HUES6 (cell line): ENCODE results near the gene RSPH1.

Experiments
- H3K27ac ChIP-seq: 2 replicates; pipeline ENCODE4 v1.7.0; 2013; ENCODE audit warnings: low read depth, mild to moderate bottlenecking, low read length, inconsistent platforms
- H3K27me3 ChIP-seq: 2 replicates; pipeline ENCODE4 v1.6.1; 2013; ENCODE audit warnings: low read length; ENCODE audit not compliant: control insufficient read depth, insufficient read depth
- H3K36me3 ChIP-seq: 2 replicates; pipeline ENCODE4 v1.6.1; 2013; ENCODE audit warnings: low read length; ENCODE audit not compliant: control insufficient read depth, insufficient read depth
- H3K4me1 ChIP-seq: 2 replicates; pipeline ENCODE4 v1.6.1; 2013; ENCODE audit warnings: low read length; ENCODE audit not compliant: control insufficient read depth, insufficient read depth
- H3K4me3 ChIP-seq: 2 replicates; pipeline ENCODE4 v1.5.1; 2013; ENCODE audit warnings: low read depth, low read length
- H3K9ac ChIP-seq: one replicate; pipeline ENCODE4 v1.6.1; 2013; ENCODE audit warnings: mild to moderate bottlenecking, low read length
- H3K9me3 ChIP-seq: 2 replicates; pipeline ENCODE4 v1.6.1; 2013; ENCODE audit warnings: low read depth, low read length; ENCODE audit not compliant: control insufficient read depth, insufficient read depth

The RSPH1 gene

GRCh38 chr21:42481169-42481568 is 14.9 kb downstream of the RSPH1 start:
- H3K36me3 ChIP-seq = no peaks in the 10 kb centered on the region
- H3K4me3 ChIP-seq = no peak overlapping the region
- H3K27ac ChIP-seq = no peak overlapping the region
- H3K9ac ChIP-seq = no peak overlapping the region
- H3K4me1 ChIP-seq = no peaks in the 10 kb centered on the region
- 0 out of 2 replicates have a peak, but pooled peaks cover under 1% of the 10 kb centered on the region for H3K27me3 ChIP-seq
- peaks cover 5% of the 10 kb centered on the region for H3K9me3 ChIP-seq

DNA sequence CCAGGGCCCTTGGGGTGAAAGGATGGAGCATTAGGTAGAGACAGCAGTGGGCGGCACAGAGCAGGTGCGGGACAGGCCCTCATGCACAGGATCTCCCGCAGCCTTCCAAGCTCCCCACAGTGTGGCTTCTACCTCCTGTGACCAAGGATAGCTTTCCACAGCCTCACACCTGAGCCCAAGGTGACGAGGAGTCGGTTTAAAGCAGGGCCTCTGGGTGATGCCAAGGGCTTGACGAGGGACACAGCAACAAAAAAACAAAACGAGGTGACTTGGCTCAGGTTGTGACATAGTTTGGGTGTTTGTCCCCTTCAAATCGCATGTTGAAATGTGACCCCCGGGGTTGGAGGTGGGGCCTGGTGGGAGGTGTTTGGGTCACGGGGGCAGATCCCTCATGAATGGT is 15.3 kb downstream of the RSPH1 start:
- no peak overlapping the region for H3K4me3 ChIP-seq
- H3K36me3 ChIP-seq = no peaks in the 10 kb centered on the region
- no peak overlapping the region for H3K27ac ChIP-seq
- no peaks in the 10 kb centered on the region for H3K27me3 ChIP-seq
- peaks cover 5% of the 10 kb centered on the region for H3K9me3 ChIP-seq
- H3K4me1 ChIP-seq = no peaks in the 10 kb centered on the region
- no peak overlapping the region for H3K9ac ChIP-seq

GRCh38 chr21:42479582-42479981 is 16.4 kb downstream of the RSPH1 start:
- Histone ChIP-seq H3K27me3 (no peaks in the 10 kb centered on the region), H3K27ac (no peak overlapping the region), H3K36me3 (no peaks in the 10 kb centered on the region), H3K9ac (no peak overlapping the region), H3K4me3 (no peak overlapping the region), H3K9me3 (peaks cover 5% of the 10 kb centered on the region), H3K4me1 (peaks cover 5% of the 10 kb centered on the region; the same call in 1 of the 2 replicates)

- no peaks in the 10 kb centered on the region for H3K27me3 ChIP-seq
- H3K27ac ChIP-seq = no peak overlapping the region
- no peaks in the 10 kb centered on the region for H3K36me3 ChIP-seq
- H3K4me3 ChIP-seq = no peak overlapping the region
- H3K4me1 ChIP-seq = peaks cover 16% of the 10 kb centered on the region
- H3K9me3 ChIP-seq = peaks cover 5% of the 10 kb centered on the region
- no peak overlapping the region for H3K9ac ChIP-seq
Observed at GRCh38 chr21:42478504-42478903, 17.5 kb downstream of the RSPH1 start.

DNA sequence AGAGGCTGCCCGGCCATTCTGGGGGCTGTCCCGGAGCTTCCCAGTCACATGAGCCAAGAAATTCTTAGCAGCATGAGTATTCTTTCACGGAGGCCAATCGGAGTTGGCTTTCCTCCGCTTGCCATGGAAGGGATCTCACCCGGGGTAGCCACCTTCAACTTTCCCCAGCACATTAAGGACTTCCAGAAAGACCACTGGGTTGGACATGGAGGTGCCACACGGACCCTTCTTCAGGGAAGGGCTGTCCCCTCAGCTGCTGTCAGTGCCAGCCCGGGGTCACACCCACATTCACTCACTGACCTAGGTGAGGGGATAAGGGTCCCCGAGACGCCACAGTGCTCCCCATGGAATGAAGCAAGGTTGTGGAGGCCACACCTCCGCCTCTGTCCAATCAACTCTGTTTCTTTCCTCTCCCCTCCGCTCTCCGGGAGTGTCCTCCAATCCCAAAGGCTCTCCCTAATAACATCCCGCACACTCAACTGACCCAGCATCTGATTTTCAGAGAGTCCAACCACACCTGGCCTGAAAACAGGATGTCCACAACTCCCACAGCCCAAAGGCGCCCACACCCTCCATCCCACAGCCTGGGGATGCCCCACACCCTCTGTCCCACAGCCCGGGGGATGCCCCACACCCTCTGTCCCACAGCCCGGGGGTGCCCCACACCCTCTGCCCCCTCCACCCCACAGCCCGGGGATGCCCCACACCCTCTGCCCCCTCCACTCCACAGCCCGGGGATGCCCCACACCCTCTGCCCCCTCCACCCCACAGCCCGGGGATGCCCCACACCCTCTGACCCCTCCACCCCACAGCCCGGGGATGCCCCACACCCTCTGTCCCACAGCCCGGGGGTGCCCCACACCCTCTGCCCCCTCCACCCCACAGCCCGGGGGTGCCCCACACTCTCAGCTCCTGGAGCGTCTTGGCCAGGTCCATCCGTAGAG is 19.4 kb downstream of the RSPH1 start:
- H3K9me3 ChIP-seq = peaks cover 5% of the 10 kb centered on the region
- peaks cover 16% of the 10 kb centered on the region for H3K4me1 ChIP-seq
- no peak overlapping the region for H3K4me3 ChIP-seq
- H3K27me3 ChIP-seq = no peaks in the 10 kb centered on the region
- no peak overlapping the region for H3K9ac ChIP-seq
- no peaks in the 10 kb centered on the region for H3K36me3 ChIP-seq
- no peak overlapping the region for H3K27ac ChIP-seq

GRCh38 chr21:42475526-42476387 is 20.3 kb downstream of the RSPH1 start:
- H3K4me1 ChIP-seq = peaks cover 16% of the 10 kb centered on the region
- H3K9me3 ChIP-seq = peaks cover 1% of the 10 kb centered on the region; the same call in 1 of the 2 replicates
- H3K9ac ChIP-seq = no peak overlapping the region
- H3K4me3 ChIP-seq = no peak overlapping the region
- no peaks in the 10 kb centered on the region for H3K27me3 ChIP-seq
- no peaks in the 10 kb centered on the region for H3K36me3 ChIP-seq
- H3K27ac ChIP-seq = no peak overlapping the region

DNA sequence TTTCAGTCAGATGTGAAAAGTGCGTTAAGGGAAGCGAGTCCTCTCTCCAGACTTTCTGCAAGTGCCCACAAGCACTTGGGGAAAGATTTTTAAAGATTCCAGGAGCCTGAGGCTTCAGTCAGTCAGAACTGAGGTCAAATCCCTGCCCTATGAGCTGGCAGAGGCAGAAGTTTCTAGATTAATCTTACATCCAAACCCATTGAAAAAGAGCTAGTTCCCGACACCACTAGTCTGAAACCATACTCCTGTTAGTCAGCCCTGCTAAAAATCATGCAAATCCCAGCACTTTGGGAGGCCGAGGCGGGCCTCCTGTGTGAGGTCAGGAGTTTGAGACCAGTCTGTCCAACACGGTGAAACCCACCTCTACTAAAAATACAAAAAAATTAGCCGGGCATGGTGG is 21.0 kb downstream of the RSPH1 start:
- Histone ChIP-seq H3K9ac (no peak overlapping the region), H3K4me1 (peaks cover 16% of the 10 kb centered on the region), H3K27me3 (no peaks in the 10 kb centered on the region), H3K36me3 (no peaks in the 10 kb centered on the region), H3K27ac (no peak overlapping the region), H3K4me3 (no peak overlapping the region), H3K9me3 (no peaks in the 10 kb centered on the region)

GRCh38 chr21:42474043-42474831 is 21.8 kb downstream of the RSPH1 start:
- peaks cover 16% of the 10 kb centered on the region for H3K4me1 ChIP-seq
- no peak overlapping the region for H3K9ac ChIP-seq
- H3K9me3 ChIP-seq = no peaks in the 10 kb centered on the region
- H3K27me3 ChIP-seq = no peaks in the 10 kb centered on the region
- H3K4me3 ChIP-seq = peak overlapping the region; percentile 9; the same call in 1 of the 2 replicates
- no peaks in the 10 kb centered on the region for H3K36me3 ChIP-seq
- no peak overlapping the region for H3K27ac ChIP-seq

GRCh38 chr21:42473498-42474042 is 22.5 kb downstream of the RSPH1 start:
- Histone ChIP-seq H3K9me3 (no peaks in the 10 kb centered on the region), H3K36me3 (no peaks in the 10 kb centered on the region), H3K4me1 (peaks cover 23% of the 10 kb centered on the region), H3K4me3 (peak overlapping the region; percentile 9; the same call in 1 of the 2 replicates), H3K27ac (no peak overlapping the region), H3K27me3 (no peaks in the 10 kb centered on the region), H3K9ac (no peak overlapping the region)

DNA sequence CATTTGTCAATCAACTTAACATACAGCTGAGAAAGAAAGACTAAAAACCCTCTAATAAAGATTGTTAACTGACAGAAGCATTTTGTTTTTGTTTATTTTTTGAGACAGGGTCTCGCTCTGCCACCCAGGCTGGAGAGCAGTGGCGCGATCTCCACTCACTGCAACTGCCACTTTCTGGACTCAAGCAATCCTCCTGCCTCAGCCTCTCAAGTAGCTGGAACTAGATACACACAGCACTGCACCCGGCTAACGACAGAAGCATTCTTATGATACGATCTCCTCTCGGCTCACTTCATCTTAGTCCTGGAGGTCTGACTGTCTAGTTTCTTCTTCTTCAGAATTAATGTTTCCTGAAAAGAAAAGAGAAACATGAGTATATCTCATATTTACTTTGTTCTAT is 23.5 kb downstream of the RSPH1 start:
- Histone ChIP-seq H3K27ac (no peak overlapping the region), H3K27me3 (no peaks in the 10 kb centered on the region), H3K36me3 (no peaks in the 10 kb centered on the region), H3K4me1 (peaks cover 33% of the 10 kb centered on the region), H3K9ac (no peak overlapping the region), H3K4me3 (no peak overlapping the region), H3K9me3 (no peaks in the 10 kb centered on the region)
